ENCODE results near the gene PTPRN2. TPM values are rescaled to one million over a fixed set of nuclear protein-coding genes. Genes with fewer than 3 reads are reported as not detected.

Gene PTPRN2
- total and polyA plus RNA-seq, 2 of the 13 experiments (the other 11 are each of a cell fraction or from before 2014, with no cell fraction given) = 2.5 to 24.2 TPM

DNA sequence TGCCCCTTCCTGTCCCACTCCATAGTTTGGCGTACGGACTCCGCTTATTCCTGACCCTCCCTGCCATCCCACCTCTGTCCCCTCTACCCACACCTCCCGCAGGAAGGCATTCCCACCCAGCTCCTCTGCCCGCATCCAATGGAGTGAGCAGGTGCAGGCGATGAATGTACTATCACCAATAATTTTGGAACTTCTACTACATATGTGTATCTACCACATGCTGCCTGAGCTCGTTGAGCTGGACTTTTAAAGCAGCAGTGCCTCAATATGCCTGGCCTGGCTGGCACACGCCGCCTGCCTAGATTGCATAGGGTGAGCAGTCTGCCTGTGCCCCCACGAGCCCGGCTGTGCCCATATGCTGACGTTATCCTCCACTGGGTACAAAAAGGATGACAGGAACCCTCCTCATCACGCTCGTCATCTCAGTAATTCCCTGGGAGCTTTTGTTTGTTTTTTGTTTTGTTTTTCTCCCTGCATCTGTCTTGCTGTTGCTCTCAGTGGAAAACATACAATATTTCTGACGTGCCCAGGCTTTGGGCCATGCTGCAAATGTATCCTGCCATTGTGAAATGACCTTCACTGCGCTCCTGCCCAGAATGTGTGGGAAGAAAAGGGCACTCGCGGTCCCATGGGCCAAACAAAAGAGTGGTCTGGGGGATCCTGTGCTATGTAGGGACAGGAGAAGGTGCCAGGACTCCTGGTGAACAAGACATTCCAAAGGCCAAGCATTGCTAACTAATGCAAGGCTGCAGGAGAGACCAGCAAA, 302.8 kb downstream of the PTPRN2 start:
- WGBS (ENCODE audit: low lambda C conversion rate) = 87% methylated on average over 18 of the region's 18 CpGs
- Histone ChIP-seq H3K9ac (ENCODE audit: insufficient read depth, low read depth, low read length) (no peak overlapping the region), H3K27ac (ENCODE audit: extremely low read length, insufficient read depth, low read length) (no peak overlapping the region), H3K27me3 (ENCODE audit: control insufficient read depth in 1 of 2, insufficient read depth in 2 of 2, low read length in 2 of 2) (no peaks in the 10 kb centered on the region), H3K4me2 (ENCODE audit: low read depth, low read length) (no peak overlapping the region), H3K79me2 (ENCODE audit: insufficient read depth, low read length) (no peaks in the 10 kb centered on the region), H2AFZ (ENCODE audit: low read length) (no peak overlapping the region), H3K4me3 (replicated peaks in 1 of 3; ENCODE audit: insufficient read depth in 1 of 3, low read depth in 2 of 3, low read length in 3 of 3) (no peak overlapping the region), H3K4me1 (ENCODE audit: insufficient read depth, low read length) (no peaks in the 10 kb centered on the region), H4K20me1 (ENCODE audit: insufficient read depth, low read length) (peaks cover 4% of the 10 kb centered on the region; the same call in 1 of the 2 replicates), H3K9me3 (ENCODE audit: low read length) (peaks cover 11% of the 10 kb centered on the region; the same call in 1 of the 2 replicates), H3K36me3 (replicated peaks in 1 of 2; ENCODE audit: control insufficient read depth in 1 of 2, insufficient read depth in 2 of 2, low read length in 2 of 2) (no peaks in the 10 kb centered on the region)
- no peak for DNase-seq (ENCODE audit: low spot score)
- BruUV-seq (replicated peaks) = no TSS peak
- no peak; the same call in 2 of the 3 replicates for ATAC-seq
- TF ChIP-seq ZSCAN30 (CRISPR knock-in tag; IDR thresholded peaks at IDR 0.05) (no peak), RAD21 (CRISPR knock-in tag; IDR thresholded peaks at IDR 0.05) (no peak), POLR2AphosphoS5 (IDR thresholded peaks at IDR 0.05; ENCODE audit: low read depth, low read length) (no peak), ZSCAN9 (CRISPR knock-in tag; IDR thresholded peaks at IDR 0.05; ENCODE audit: borderline replicate concordance) (no peak), ZNF44 (CRISPR knock-in tag; IDR thresholded peaks at IDR 0.05) (no peak), KDM5B (CRISPR knock-in tag; IDR thresholded peaks at IDR 0.05; ENCODE audit: borderline replicate concordance) (no peak), SRSF9 (IDR thresholded peaks at IDR 0.05; ENCODE audit: borderline replicate concordance, insufficient read depth, low read depth, low read length, poor library complexity, severe bottlenecking) (no peak)
- TF ChIP-seq, protein P1, sequence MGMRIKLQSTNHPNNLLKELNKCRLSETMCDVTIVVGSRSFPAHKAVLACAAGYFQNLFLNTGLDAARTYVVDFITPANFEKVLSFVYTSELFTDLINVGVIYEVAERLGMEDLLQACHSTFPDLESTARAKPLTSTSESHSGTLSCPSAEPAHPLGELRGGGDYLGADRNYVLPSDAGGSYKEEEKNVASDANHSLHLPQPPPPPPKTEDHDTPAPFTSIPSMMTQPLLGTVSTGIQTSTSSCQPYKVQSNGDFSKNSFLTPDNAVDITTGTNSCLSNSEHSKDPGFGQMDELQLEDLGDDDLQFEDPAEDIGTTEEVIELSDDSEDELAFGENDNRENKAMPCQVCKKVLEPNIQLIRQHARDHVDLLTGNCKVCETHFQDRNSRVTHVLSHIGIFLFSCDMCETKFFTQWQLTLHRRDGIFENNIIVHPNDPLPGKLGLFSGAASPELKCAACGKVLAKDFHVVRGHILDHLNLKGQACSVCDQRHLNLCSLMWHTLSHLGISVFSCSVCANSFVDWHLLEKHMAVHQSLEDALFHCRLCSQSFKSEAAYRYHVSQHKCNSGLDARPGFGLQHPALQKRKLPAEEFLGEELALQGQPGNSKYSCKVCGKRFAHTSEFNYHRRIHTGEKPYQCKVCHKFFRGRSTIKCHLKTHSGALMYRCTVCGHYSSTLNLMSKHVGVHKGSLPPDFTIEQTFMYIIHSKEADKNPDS (CRISPR knock-in tag; IDR thresholded peaks at IDR 0.05) = no peak
- ChIA-PET POLR2A (no interaction called here), CTCF (ENCODE audit: low intra/inter-chr PET ratio, low total read pairs) (no interaction called here)
- in situ Hi-C loops (cut with HindIII; ENCODE audit: extremely low pct_ligation_motif_present, low pct_unique_long_range_greater_than_20kb) = no loop called here
- intact Hi-C loops (cut with micrococcal nuclease; ENCODE audit: unreplicated experiment) = no loop called here
- FAIRE-seq = no peak
